ENCODE results near the gene RNF19B.
"Not testable (repeated sequence)": the region's sequence is repeated elsewhere in the genome, so short reads cannot be mapped to it uniquely, and the experiment has no call there.

The RNF19B gene

GRCh38 chr1:32964461-32965250 lies at the start of gene RNF19B:
RNF19B (minus strand) TSS chr1:32964809; CDS start chr1:32964685, 124 bp downstream.
- peak; percentile 98 for DNase-seq (ENCODE audit: low spot score)

- DNase-seq (ENCODE audit: low spot score) = no peak
These were observed 49.2 kb upstream of the RNF19B start for GRCh38 chr1:33013791-33014190.

- DNase-seq (ENCODE audit: low spot score) = no peak
These were observed 47.6 kb upstream of the RNF19B start for GRCh38 chr1:33012165-33012564.

- no peak for DNase-seq (ENCODE audit: low spot score)
These were observed 46.5 kb upstream of the RNF19B start for GRCh38 chr1:33010932-33011731.

- no peak for DNase-seq (ENCODE audit: low spot score)
These were observed 45.0 kb upstream of the RNF19B start for GRCh38 chr1:33009561-33009960.

GRCh38 chr1:33008051-33008914 lies 43.7 kb upstream of the RNF19B start:
- DNase-seq (ENCODE audit: low spot score) = no peak

GRCh38 chr1:33007190-33008050 lies 42.8 kb upstream of the RNF19B start:
- peak; percentile 91 for DNase-seq (ENCODE audit: low spot score)

GRCh38 chr1:33005838-33006421 lies 41.3 kb upstream of the RNF19B start:
- DNase-seq (ENCODE audit: low spot score) = no peak

- DNase-seq (ENCODE audit: low spot score) = no peak
These were observed 40.7 kb upstream of the RNF19B start for GRCh38 chr1:33005117-33005837.

- DNase-seq (ENCODE audit: low spot score) = no peak
These were observed 40.0 kb upstream of the RNF19B start for GRCh38 chr1:33004613-33005012.

- no peak for DNase-seq (ENCODE audit: low spot score)
These were observed 39.0 kb upstream of the RNF19B start for GRCh38 chr1:33003657-33004056.

GRCh38 chr1:33002006-33002405 lies 37.4 kb upstream of the RNF19B start:
- DNase-seq (ENCODE audit: low spot score) = no peak

- DNase-seq (ENCODE audit: low spot score) = no peak
These were observed 36.7 kb upstream of the RNF19B start for GRCh38 chr1:33001282-33001681.

GRCh38 chr1:33000427-33001026 lies 35.9 kb upstream of the RNF19B start:
- DNase-seq (ENCODE audit: low spot score) = no peak

- no peak for DNase-seq (ENCODE audit: low spot score)
These were observed 34.4 kb upstream of the RNF19B start for GRCh38 chr1:32998997-32999396.

- no peak for DNase-seq (ENCODE audit: low spot score)
These were observed 33.5 kb upstream of the RNF19B start for GRCh38 chr1:32998064-32998463.

- DNase-seq (ENCODE audit: low spot score) = peak; percentile 69
These were observed 32.8 kb upstream of the RNF19B start for GRCh38 chr1:32997381-32997891.

GRCh38 chr1:32993324-32993636 lies 28.7 kb upstream of the RNF19B start:
- not testable (repeated sequence) for DNase-seq (ENCODE audit: low spot score)

GRCh38 chr1:32992489-32993323 lies 28.1 kb upstream of the RNF19B start:
- DNase-seq (ENCODE audit: low spot score) = peak; percentile 96

Data from hepatic stellate cell (primary cell).